Nephron (organoid): ENCODE measurements around the gene FRMPD1.
A peak's percentile ranks its signal among the peaks of the same experiment; 100 is the strongest.
"Not testable (repeated sequence)": the region's sequence is repeated elsewhere in the genome, so short reads cannot be mapped to it uniquely, and the experiment has no call there.

Source experiments
- H3K27ac Mint-ChIP-seq, 3 experiments: 2 replicates each; pipeline ENCODE4 v1.8.0; 2020; ENCODE audit warnings: mixed read lengths in 3 of 3, mild to moderate bottlenecking in 2 of 3, moderate library complexity in 1 of 3
- H3K27me3 Mint-ChIP-seq: 2 replicates; pipeline ENCODE4 v1.8.0; 2021; ENCODE audit warnings: low read depth, mild to moderate bottlenecking, moderate library complexity, mixed read lengths
- H3K36me3 Mint-ChIP-seq: 2 replicates; pipeline ENCODE4 v1.8.0; 2020; ENCODE audit warnings: low read depth, mixed read lengths
- H3K4me1 Mint-ChIP-seq: 2 replicates; pipeline ENCODE4 v1.8.0; 2020; ENCODE audit warnings: mixed read lengths
- H3K4me3 Mint-ChIP-seq, 3 experiments: 2 replicates each; pipeline ENCODE4 v1.8.0; 2020; ENCODE audit warnings: mild to moderate bottlenecking in 3 of 3, mixed read lengths in 3 of 3, moderate library complexity in 2 of 3
- H3K9me3 Mint-ChIP-seq: 2 replicates; pipeline ENCODE4 v1.8.0; 2020; ENCODE audit warnings: mixed read lengths
- CTCF ChIP-seq, 3 experiments: fragments of 200-600 bp; sonication (generic); IDR thresholded peaks; one replicate each; pipeline ENCODE4 v1.5.0; 2021; ENCODE audit warnings: antibody characterized with exemption in 3 of 3; ENCODE audit not compliant: unreplicated experiment in 3 of 3

FRMPD1 gene, protein sequence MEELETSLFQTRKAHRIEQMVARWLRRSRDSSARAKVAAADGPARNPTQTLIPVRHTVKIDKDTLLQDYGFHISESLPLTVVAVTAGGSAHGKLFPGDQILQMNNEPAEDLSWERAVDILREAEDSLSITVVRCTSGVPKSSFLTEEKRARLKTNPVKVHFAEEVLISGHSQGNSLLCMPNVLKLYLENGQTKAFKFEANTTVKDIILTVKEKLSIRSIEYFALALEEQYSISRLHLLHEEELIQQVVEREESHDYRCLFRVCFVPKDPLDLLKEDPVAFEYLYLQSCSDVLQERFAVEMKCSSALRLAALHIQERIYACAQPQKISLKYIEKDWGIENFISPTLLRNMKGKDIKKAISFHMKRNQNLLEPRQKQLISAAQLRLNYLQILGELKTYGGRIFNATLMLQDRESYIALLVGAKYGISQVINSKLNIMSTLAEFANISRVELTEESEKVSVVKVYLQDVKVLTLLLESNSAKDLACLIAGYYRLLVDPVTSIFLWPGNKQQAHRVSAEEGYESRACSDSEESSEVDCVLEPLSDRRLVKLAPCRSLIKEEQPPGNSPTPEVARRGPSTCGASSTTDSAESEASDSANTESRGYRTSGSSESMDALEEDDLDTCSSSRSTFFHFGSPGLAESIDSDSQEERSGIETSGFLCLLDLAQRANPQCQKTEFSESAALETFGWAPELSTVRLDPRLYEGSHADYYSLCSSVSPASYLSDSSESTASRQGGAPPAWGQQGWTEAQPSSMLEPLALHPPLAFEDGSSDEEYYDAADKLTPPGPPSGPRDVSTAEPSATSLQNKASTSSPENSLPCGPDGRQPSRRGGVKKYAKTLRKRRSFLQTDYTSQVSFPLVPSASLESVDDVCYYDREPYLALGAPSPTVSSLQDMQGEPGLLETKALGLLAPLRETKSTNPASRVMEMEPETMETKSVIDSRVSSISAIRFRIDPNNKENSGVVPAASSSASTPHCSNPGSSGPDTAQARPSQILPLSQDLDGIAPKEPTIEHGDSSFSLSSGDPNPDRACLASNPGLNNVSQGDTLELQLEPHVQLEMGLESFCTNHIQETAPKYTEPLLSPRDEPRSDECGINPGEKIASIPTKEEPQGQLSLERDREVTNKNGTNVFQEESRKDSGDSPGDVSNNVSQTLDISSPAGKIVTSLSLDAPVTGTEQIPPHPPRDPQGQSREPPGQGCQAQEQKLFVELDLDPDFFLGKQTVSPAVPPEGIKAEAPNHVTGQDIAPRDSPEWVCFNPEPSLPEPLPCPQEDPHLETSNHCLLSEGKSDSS (N-terminal part only)

DNA sequence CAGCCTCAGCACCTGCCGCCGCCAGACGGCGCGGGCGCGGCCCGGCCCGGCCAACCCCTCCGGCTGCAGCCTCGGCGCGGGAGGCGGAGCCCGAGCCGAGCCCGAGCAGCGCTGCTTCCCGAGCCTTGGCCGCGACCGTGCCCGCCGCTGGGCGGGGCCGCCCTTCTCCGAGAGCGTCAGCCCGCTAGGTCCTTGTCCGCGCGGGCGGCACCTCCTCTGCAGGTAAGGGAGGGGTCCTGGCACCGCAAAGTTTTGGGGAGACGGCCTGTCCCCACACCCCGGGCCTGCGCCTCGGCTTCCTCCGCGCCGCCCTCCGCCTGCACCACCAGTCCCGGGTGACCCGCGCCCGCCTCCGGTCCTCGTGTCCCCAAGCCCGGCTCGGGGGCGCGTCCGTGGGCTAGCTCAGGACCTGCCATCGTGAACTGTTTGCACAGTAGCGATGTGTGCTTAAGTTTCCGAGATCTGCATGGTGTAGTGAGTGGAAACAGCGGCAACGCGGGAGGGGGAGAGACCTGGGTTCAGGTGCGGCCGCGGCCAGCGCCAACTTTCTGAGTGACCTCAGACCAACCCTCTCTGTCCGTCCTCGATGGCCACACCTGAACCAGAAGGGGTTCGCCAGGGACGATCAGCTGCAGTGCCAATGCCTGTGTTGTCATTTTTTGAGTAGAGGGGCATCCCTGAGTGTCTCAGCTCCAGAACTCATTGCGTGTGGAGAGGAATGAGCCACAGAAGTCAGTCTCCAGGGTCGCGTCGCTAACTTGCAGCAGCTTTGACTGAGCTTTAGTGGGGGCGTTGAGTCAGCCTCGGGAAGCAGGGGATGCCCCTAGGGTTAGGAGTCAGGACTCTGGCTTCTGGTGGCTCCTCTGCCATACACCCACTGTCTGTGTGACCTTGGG lies at the start of gene FRMPD1:
Gene FRMPD1 (plus strand): TSS at position 82 of the 896 bp plus-strand sequence. CDS start 41,688 bp downstream, outside the sequence.
- H3K27me3 Mint-ChIP-seq = peaks cover 83% of the 10 kb centered on the region
- H3K36me3 Mint-ChIP-seq = no peaks in the 10 kb centered on the region

DNA sequence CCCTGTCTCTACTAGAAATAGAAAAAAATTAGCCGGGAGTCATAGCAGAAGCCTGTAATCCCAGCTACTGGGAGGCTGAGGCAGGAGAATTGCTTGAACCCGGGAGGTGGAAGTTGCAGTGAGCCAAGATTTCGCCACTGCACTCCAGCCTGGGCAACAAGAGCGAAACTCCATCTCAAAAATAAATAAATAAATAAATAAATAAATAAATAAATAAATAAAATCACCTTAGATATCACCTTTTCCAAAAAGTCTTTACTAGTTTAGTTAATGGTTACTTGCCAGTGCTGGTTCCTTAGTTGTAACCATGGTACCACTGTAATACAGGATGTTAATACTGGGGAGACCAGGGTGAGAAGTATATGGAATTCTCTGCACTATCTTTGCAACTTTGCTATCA lies 48.7 kb upstream of the FRMPD1 start:
- H3K27ac Mint-ChIP-seq, H3K4me1 Mint-ChIP-seq, H3K36me3 Mint-ChIP-seq, H3K4me3 Mint-ChIP-seq, H3K9me3 Mint-ChIP-seq: not testable (repeated sequence)
- H3K27me3 Mint-ChIP-seq = peaks cover 17% of the 10 kb centered on the region

More for the DNA sequence above, at the start of gene FRMPD1:
- no peak for TF ChIP-seq CTCF (IDR thresholded peaks at IDR 0.05; ENCODE audit: unreplicated experiment in 3 of 3)
- no peaks in the 10 kb centered on the region for H3K9me3 Mint-ChIP-seq
- peak within 1 kb of the TSS; percentile 9 to 44 (median 33) for H3K27ac Mint-ChIP-seq
- peak within 1 kb of the TSS; percentile 79 to 89 (median 85) for H3K4me3 Mint-ChIP-seq
- peaks cover 44% of the 10 kb centered on the region for H3K4me1 Mint-ChIP-seq

GRCh38 chr9:37602817-37603216 lies 47.9 kb upstream of the FRMPD1 start:
- H3K9me3 Mint-ChIP-seq = no peaks in the 10 kb centered on the region

GRCh38 chr9:37604296-37604695 lies 46.5 kb upstream of the FRMPD1 start:
- Mint-ChIP-seq H3K27ac (no peak overlapping the region), H3K27me3 (peaks cover 18% of the 10 kb centered on the region), H3K4me3 (no peak overlapping the region), H3K9me3 (no peaks in the 10 kb centered on the region), H3K36me3 (no peaks in the 10 kb centered on the region), H3K4me1 (no peaks in the 10 kb centered on the region)
- TF ChIP-seq CTCF (IDR thresholded peaks at IDR 0.05; ENCODE audit: unreplicated experiment in 3 of 3) = no peak

More at GRCh38 chr9:37602817-37603216, 47.9 kb upstream of the FRMPD1 start:
- Mint-ChIP-seq H3K4me3 (no peak overlapping the region), H3K27me3 (peaks cover 17% of the 10 kb centered on the region), H3K27ac (no peak overlapping the region), H3K4me1 (no peaks in the 10 kb centered on the region), H3K36me3 (no peaks in the 10 kb centered on the region)
- no peak for TF ChIP-seq CTCF (IDR thresholded peaks at IDR 0.05; ENCODE audit: unreplicated experiment in 3 of 3)

DNA sequence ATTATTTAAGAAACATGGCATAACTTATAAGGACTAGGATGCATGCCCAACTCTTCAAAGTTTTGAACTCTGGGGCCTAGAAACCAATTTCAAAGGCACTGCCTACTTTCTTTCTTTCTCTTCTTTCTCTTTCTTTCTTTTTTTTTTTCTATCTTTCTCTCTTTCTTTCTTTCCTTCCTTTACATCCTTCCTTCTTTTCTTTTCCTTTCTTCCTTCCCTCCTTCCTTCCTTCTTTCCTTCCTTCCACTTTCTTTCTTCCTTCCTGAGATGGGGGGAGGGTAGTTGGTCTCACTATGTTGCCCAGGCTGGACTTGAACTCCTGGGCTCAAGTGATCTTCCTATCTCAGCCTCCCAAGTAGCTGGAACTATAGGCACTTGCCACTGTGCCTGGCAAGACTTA lies 42.5 kb upstream of the FRMPD1 start:
- H3K4me3 Mint-ChIP-seq = no peak overlapping the region
- H3K27me3 Mint-ChIP-seq = peaks cover 12% of the 10 kb centered on the region
- no peaks in the 10 kb centered on the region for H3K9me3 Mint-ChIP-seq
- no peak overlapping the region for H3K27ac Mint-ChIP-seq
- H3K36me3 Mint-ChIP-seq = no peaks in the 10 kb centered on the region
- TF ChIP-seq CTCF (IDR thresholded peaks at IDR 0.05; ENCODE audit: unreplicated experiment in 3 of 3) = no peak
- H3K4me1 Mint-ChIP-seq = no peaks in the 10 kb centered on the region
